GM12801 (cell line): ENCODE data around the gene CDCA8.

ENCODE experiments used
- TF ChIP-seq, protein P1 (sequence below): IDR thresholded peaks from one replicate; pipeline ENCODE4 v1.5.1; 2011; ENCODE audit warnings: control low read depth; ENCODE audit not compliant: insufficient read length; ENCODE audit errors: extremely low read depth

CDCA8 gene

DNA sequence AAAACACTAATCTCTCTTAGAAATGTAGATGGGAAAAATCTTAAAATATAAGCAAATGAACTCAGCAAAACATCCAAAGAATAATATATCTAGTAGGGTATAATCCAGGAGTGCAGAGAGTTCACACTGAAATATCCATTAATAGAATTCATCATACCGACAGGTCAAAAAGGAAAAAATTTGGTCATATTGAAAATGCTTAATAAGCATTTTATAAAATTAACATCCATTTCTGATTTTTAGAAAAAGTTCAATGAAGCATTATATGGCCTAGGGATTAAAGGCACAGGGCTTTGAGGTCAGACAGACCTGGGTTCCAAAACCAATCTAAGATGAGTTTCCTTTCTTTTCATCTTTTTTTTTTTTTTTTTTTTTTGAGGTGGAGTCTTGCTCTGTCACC is 56.2 kb downstream of the CDCA8 start:
- TF ChIP-seq, protein P1, sequence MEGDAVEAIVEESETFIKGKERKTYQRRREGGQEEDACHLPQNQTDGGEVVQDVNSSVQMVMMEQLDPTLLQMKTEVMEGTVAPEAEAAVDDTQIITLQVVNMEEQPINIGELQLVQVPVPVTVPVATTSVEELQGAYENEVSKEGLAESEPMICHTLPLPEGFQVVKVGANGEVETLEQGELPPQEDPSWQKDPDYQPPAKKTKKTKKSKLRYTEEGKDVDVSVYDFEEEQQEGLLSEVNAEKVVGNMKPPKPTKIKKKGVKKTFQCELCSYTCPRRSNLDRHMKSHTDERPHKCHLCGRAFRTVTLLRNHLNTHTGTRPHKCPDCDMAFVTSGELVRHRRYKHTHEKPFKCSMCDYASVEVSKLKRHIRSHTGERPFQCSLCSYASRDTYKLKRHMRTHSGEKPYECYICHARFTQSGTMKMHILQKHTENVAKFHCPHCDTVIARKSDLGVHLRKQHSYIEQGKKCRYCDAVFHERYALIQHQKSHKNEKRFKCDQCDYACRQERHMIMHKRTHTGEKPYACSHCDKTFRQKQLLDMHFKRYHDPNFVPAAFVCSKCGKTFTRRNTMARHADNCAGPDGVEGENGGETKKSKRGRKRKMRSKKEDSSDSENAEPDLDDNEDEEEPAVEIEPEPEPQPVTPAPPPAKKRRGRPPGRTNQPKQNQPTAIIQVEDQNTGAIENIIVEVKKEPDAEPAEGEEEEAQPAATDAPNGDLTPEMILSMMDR = no peak

DNA sequence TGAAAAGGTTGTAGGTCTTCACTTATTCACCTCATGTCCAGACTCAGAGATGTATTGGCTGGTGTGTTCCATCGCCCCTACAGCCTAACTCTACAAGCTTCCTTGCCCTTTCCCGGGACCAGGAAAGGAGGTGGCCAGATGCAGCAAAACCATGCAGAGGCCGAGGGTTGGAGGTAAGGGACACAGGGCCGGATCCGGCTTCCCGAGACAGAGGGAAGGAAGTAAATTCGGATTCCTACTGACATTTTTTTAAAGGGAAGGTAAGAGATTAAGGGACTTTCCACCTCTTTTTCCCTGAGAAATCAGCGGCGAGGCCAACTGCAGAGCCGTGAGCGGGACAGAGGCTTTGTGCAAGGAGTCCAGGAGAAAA is 59.9 kb downstream of the CDCA8 start:
- TF ChIP-seq, protein P1 = no peak

DNA sequence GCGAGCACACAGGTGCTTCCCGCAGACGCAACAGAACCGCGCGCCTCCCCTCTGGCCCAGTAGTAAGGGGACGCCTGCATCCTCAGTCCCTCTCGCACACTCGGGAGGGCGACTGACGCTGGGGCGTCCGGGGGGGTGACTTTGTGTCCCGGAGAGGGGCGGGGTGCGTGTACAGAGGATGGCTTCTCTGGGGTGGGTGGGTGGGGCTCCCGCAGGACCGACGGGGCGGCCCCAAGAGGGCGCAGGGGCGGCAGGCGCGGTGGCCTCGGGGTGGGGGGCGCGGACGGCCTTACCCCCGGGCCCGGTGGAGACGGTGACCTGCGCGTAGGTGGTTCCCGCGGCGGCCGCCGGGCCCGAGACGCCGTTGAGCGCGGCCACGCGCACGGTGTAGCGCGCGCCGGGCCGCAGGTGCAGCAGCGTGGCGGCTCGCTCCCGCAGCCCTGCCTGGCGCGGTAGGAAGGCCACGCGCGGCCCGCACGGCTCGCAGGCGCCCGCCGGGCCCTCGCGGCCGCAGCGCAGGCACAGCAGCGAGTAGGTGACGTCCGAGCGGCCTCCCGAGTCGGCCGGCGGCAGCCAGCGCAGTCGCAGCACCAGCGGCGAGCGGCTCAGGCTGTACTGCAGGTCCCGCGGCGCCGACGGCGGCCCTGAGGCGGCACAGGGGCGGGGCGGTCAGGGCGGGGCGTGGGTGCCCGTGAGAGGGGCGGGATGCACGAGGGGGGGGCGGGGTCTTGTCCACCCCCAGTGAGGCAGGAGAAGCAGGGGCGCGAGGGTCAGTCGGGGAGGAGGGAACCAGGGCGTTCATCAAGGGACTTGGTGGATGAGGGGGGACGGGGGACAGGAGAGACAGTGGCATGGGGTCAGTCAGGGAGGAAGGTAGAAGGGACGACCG is 60.5 kb downstream of the CDCA8 start:
- TF ChIP-seq, protein P1 = no peak

DNA sequence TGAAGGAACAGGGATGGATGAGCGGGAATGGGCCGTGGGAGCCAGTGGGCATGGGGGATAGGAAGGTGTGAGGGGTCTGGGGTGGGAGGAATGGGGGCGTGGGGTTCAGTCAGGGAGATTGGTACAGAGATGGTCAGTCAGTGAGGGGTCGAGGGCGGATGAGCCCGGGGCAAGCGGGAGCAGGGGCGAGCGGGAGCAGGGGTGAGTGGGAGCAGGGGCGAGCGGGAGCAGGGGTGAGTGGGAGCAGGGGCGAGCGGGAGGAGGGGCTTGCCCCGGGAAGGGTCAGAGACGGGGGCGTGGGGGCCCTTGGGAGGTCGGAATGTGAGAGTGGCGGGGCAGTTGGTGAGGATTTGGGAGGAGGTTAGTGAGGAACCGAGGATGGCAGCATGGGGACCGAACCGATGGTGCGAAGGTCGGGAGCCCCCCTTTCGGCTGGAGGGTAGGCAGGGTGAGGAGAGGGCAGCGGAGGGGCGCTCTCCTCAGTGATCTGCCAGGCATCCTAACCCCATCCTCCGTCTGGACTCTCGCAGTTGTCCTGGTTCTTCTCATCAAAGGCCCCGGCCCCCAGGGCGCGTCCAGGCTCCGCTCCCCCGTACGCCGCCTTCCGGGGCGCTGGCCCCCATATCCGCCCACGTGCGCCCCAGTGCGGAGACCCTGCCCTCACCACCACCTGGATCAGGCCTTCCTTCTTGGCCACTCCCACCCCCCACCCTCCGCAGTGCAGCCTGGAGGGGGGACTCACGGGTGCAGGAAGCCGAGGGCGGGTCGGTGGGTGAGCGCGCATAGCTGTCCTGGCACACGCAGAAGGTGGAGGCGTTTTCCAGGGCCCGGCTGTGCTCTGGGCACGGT is 61.4 kb downstream of the CDCA8 start:
- TF ChIP-seq, protein P1 = no peak

DNA sequence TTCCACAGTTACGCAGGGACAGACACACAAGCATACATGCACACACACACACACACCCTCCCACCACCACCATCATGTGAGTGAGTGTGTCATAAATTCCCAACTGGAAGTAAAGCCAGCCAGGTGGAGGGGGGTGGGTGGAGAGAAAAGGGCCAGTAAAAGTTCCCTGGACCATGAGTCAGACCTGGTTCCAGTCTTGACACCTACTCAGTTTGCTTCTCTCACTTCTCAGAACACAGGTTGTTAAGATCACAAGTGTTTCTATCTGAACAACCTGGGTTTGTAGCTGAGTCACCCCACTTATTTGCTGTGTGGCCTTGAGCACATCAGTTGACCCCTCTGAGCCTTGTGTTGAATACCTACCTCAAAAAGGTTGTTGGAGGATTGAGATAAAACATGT is 63.0 kb downstream of the CDCA8 start:
- TF ChIP-seq, protein P1 = no peak

DNA sequence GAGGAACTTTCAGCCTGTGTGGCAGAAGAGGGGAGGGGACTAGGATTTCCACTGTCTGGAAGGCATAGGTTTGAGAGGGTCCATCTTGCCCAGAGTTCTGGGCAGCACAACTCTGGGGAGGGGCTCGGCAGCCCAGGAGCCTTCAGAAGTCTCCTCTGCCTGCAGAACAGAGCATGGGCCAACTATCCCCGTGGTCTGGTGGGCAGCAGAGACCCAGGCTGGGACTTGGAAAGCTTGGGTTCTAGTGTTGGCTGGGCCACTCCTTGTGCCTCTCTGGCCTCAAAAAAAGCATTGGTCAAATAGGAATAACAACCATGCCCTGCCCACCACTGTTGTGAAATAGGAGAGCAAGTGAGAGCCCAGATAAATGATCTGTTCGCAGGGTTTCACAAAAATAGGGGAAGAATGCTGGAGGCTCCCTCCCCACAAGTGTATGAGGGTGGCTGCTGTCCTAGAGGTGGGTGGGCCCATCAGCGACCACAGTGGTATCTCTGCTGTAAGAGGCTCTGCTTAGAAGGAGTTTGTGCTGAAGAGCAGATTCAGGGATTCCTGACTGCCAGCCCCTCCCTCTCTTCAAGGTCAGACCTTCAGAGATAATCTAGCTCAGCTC is 63.7 kb downstream of the CDCA8 start:
- TF ChIP-seq, protein P1 = no peak
